Renal cortical epithelial cell (primary cell): ENCODE measurements around the gene CACNG3. TPM values are rescaled to one million over a fixed set of nuclear protein-coding genes. Genes with fewer than 3 reads are reported as not detected.
"Not testable (repeated sequence)": the region's sequence is repeated elsewhere in the genome, so short reads cannot be mapped to it uniquely, and the experiment has no call there.

Experiments
- DNase-seq: peaks from one replicate; pipeline ENCODE4 v3.0.0-alpha.2; 2011; ENCODE audit warnings: low read depth
- total RNA-seq: library from RNA; depleted of rRNA; stranded (reverse); fragments of >200 nt; gene quantifications from 2 replicates; pipeline ENCODE4 v1.2.3, GENCODE V29; 2014

CACNG3 gene
- total RNA-seq: not detected in 2 replicates

GRCh38 chr16:24255456-24256371 is at the start of gene CACNG3:
TSS of gene CACNG3 (plus strand) at chr16:24256335. CDS start at chr16:24256755, 420 bp downstream.
- no peak for DNase-seq

GRCh38 chr16:24206926-24207325 is 49.2 kb upstream of the CACNG3 start:
- no peak for DNase-seq

GRCh38 chr16:24208710-24209109 is 47.4 kb upstream of the CACNG3 start:
- DNase-seq: no peak

- DNase-seq: no peak
Measured at GRCh38 chr16:24214992-24215391, 41.1 kb upstream of the CACNG3 start.

GRCh38 chr16:24216961-24217360 is 39.2 kb upstream of the CACNG3 start:
- no peak for DNase-seq

GRCh38 chr16:24217461-24217860 is 38.7 kb upstream of the CACNG3 start:
- no peak for DNase-seq

GRCh38 chr16:24218299-24218698 is 37.8 kb upstream of the CACNG3 start:
- no peak for DNase-seq

GRCh38 chr16:24221219-24221618 is 34.9 kb upstream of the CACNG3 start:
- no peak for DNase-seq

- DNase-seq: no peak
Measured at GRCh38 chr16:24228514-24228913, 27.6 kb upstream of the CACNG3 start.

GRCh38 chr16:24232936-24233335 is 23.2 kb upstream of the CACNG3 start:
- no peak for DNase-seq

- DNase-seq: no peak
Measured at GRCh38 chr16:24234737-24235136, 21.4 kb upstream of the CACNG3 start.

GRCh38 chr16:24235806-24236205 is 20.3 kb upstream of the CACNG3 start:
- no peak for DNase-seq

- not testable (repeated sequence) for DNase-seq
Measured at GRCh38 chr16:24238846-24239245, 17.3 kb upstream of the CACNG3 start.

- DNase-seq: no peak
Measured at GRCh38 chr16:24246911-24247607, 9.1 kb upstream of the CACNG3 start.

GRCh38 chr16:24253192-24253591 is 2.9 kb upstream of the CACNG3 start:
- peak; percentile 21 for DNase-seq

- DNase-seq: no peak
Measured at GRCh38 chr16:24257958-24258357, 1.8 kb downstream of the CACNG3 start.

- DNase-seq: no peak
Measured at GRCh38 chr16:24258791-24259190, 2.7 kb downstream of the CACNG3 start.

- DNase-seq: no peak
Measured at GRCh38 chr16:24262816-24263215, 6.7 kb downstream of the CACNG3 start.

GRCh38 chr16:24270721-24271442 is 14.7 kb downstream of the CACNG3 start:
- no peak for DNase-seq

GRCh38 chr16:24272379-24272778 is 16.2 kb downstream of the CACNG3 start:
- DNase-seq: no peak

GRCh38 chr16:24273508-24274182 is 17.5 kb downstream of the CACNG3 start:
- no peak for DNase-seq

GRCh38 chr16:24275413-24275812 is 19.3 kb downstream of the CACNG3 start:
- DNase-seq: no peak
